H1 (cell line): Measurements from ENCODE around the gene EIF2A. TPM values are rescaled to one million over a fixed set of nuclear protein-coding genes. Genes with fewer than 3 reads are reported as not detected.

ENCODE experiments used
- CTCF ChIA-PET: fragments of 300-600 bp; sonication (Branson Sonifier 250); formaldehyde crosslinking; loops from one replicate; lab custom pipeline; 2021; ENCODE audit not compliant: partially characterized antibody; lab: Charles Lee
- POLR2A ChIA-PET: fragments of 300-600 bp; sonication (Branson Sonifier 250); formaldehyde crosslinking; loops from one replicate; lab custom pipeline; 2021; ENCODE audit warnings: inconsistent platforms; ENCODE audit not compliant: partially characterized antibody; lab: Charles Lee
- DNase-seq, 2 experiments: peaks; one replicate each; pipeline versions ENCODE4 v3.0.0 to v3.0.0-alpha.2; 2010 to 2022; ENCODE audit warnings: low spot score in 2 of 2, low read depth in 1 of 2, mixed read lengths in 1 of 2
- FAIRE-seq: peaks from 2 replicates; lab custom pipeline; 2011; peaks lifted over from hg19 to GRCh38; lab: Jason Lieb, UNC
- H2AFZ ChIP-seq: 2 replicates; pipeline ENCODE4 v1.8.1; 2012; ENCODE audit warnings: low read length, inconsistent platforms
- H2AK5ac ChIP-seq: 2 replicates; pipeline ENCODE4 v1.6.1; 2013; ENCODE audit warnings: low read depth, low read length
- H2BK120ac ChIP-seq: replicated peaks from 2 replicates; pipeline ENCODE3; 2013; ENCODE audit warnings: low read depth, low read length, inconsistent platforms
- H2BK12ac ChIP-seq: 2 replicates; pipeline ENCODE4 v1.6.1; 2013; ENCODE audit warnings: low read depth, low read length
- H2BK15ac ChIP-seq: 2 replicates; pipeline ENCODE4 v1.6.1; 2013; ENCODE audit warnings: low read length
- H2BK20ac ChIP-seq: 2 replicates; pipeline ENCODE4 v1.6.1; 2013; ENCODE audit warnings: low read length
- H2BK5ac ChIP-seq: 2 replicates; pipeline ENCODE4 v1.6.1; 2013; ENCODE audit warnings: low read depth, low read length
- H3K14ac ChIP-seq: 2 replicates; pipeline ENCODE4 v1.6.1; 2013; ENCODE audit warnings: inconsistent platforms; ENCODE audit not compliant: insufficient read length
- H3K18ac ChIP-seq: 2 replicates; pipeline ENCODE4 v1.6.1; 2013; ENCODE audit warnings: low read length; ENCODE audit errors: extremely low read depth
- H3K23ac ChIP-seq: 2 replicates; pipeline ENCODE4 v1.6.1; 2013; ENCODE audit warnings: inconsistent platforms; ENCODE audit not compliant: insufficient read length
- H3K23me2 ChIP-seq: 2 replicates; pipeline ENCODE4 v1.6.1; 2013; ENCODE audit warnings: low read depth, low read length
- H3K27ac ChIP-seq: 2 replicates; pipeline ENCODE4 v1.6.1; 2011; ENCODE audit warnings: low read depth, low read length, inconsistent platforms
- H3K27me3 ChIP-seq, 4 experiments: replicated peaks in 1 of 4; 1 replicate in 1 of 4; 2 replicates in 3 of 4; pipeline versions ENCODE4 v1.6.1 to v1.8.1; 2011 to 2013; ENCODE audit warnings: low read length in 3 of 4, mild to moderate bottlenecking in 3 of 4, inconsistent platforms in 2 of 4, mixed read lengths in 2 of 4, moderate library complexity in 1 of 4; ENCODE audit not compliant: control insufficient read depth in 3 of 4, insufficient read depth in 3 of 4; ENCODE audit errors: extremely low read depth in 1 of 4
- H3K36me3 ChIP-seq, 4 experiments: 2 replicates each; pipeline versions ENCODE4 v1.6.1 to v1.8.1; 2011 to 2013; ENCODE audit warnings: mild to moderate bottlenecking in 4 of 4, low read length in 3 of 4, moderate library complexity in 2 of 4, control low read depth in 1 of 4, inconsistent platforms in 1 of 4; ENCODE audit not compliant: insufficient read depth in 4 of 4, control insufficient read depth in 2 of 4
- H3K4ac ChIP-seq: replicated peaks from 2 replicates; pipeline ENCODE3; 2013; ENCODE audit warnings: low read length, low read depth, mixed read lengths, inconsistent platforms; ENCODE audit not compliant: insufficient read length
- H3K4me1 ChIP-seq, 4 experiments: replicated peaks in 1 of 4; 1 replicate in 1 of 4; 2 replicates in 3 of 4; pipeline versions ENCODE4 v1.6.1 to v1.8.1; 2011 to 2013; ENCODE audit warnings: low read length in 3 of 4, inconsistent platforms in 2 of 4, mixed read lengths in 1 of 4; ENCODE audit not compliant: insufficient read depth in 4 of 4, control insufficient read depth in 3 of 4
- H3K4me2 ChIP-seq, 2 experiments: 2 replicates each; pipeline versions ENCODE4 v1.6.1 to v1.8.1; 2011 to 2013; ENCODE audit warnings: low read depth in 2 of 2, low read length in 2 of 2, control low read depth in 1 of 2, inconsistent platforms in 1 of 2, mild to moderate bottlenecking in 1 of 2; ENCODE audit not compliant: insufficient read depth in 1 of 2
- H3K4me3 ChIP-seq, 4 experiments: fragments of 200-600, 300-600 bp in 1 of 4; sonication (generic), shearing (Covaris generic), sonication (Bioruptor Twin) in 1 of 4; 2 replicates each; pipeline versions ENCODE4 v1.5.1 to v1.8.1; 2011 to 2016; ENCODE audit warnings: low read length in 4 of 4, low read depth in 3 of 4, control low read depth in 2 of 4, inconsistent platforms in 2 of 4, mild to moderate bottlenecking in 2 of 4, mixed read lengths in 1 of 4, moderate library complexity in 1 of 4; ENCODE audit not compliant: insufficient read depth in 2 of 4; ENCODE audit errors: extremely low read depth in 1 of 4
- H3K56ac ChIP-seq: replicated peaks from 2 replicates; pipeline ENCODE3; 2013; ENCODE audit warnings: low read depth, mild to moderate bottlenecking, mixed read lengths, low read length, inconsistent platforms; ENCODE audit not compliant: insufficient read length
- H3K79me1 ChIP-seq: 2 replicates; pipeline ENCODE4 v1.6.1; 2013; ENCODE audit warnings: low read depth, low read length, control low read depth
- H3K79me2 ChIP-seq, 2 experiments: 2 replicates each; pipeline versions ENCODE4 v1.6.1 to v1.8.1; 2012 to 2013; ENCODE audit warnings: low read length in 2 of 2, mild to moderate bottlenecking in 2 of 2, inconsistent platforms in 1 of 2; ENCODE audit not compliant: insufficient read depth in 2 of 2, control insufficient read depth in 1 of 2
- H3K9ac ChIP-seq, 4 experiments: replicated peaks in 1 of 4; 1 replicate in 1 of 4; 2 replicates in 3 of 4; pipeline versions ENCODE4 v1.6.1 to v1.8.1; 2011 to 2013; ENCODE audit warnings: low read depth in 3 of 4, low read length in 3 of 4, control low read depth in 2 of 4, mild to moderate bottlenecking in 2 of 4, moderate library complexity in 2 of 4, inconsistent platforms in 1 of 4; ENCODE audit errors: extremely low read depth in 1 of 4
- H3K9me3 ChIP-seq, 2 experiments: 2 replicates each; pipeline versions ENCODE4 v1.6.1 to v1.8.1; 2012 to 2013; ENCODE audit warnings: mild to moderate bottlenecking in 2 of 2, moderate library complexity in 2 of 2, control low read depth in 1 of 2, inconsistent platforms in 1 of 2, low read depth in 1 of 2, low read length in 1 of 2, mixed read lengths in 1 of 2; ENCODE audit not compliant: insufficient read depth in 2 of 2
- H4K20me1 ChIP-seq, 2 experiments: replicated peaks in 1 of 2; 2 replicates each; pipeline versions ENCODE3 to v1.8.1; 2011 to 2013; ENCODE audit warnings: inconsistent platforms in 2 of 2, low read length in 2 of 2, mild to moderate bottlenecking in 1 of 2; ENCODE audit not compliant: insufficient read depth in 2 of 2, control insufficient read depth in 1 of 2
- H4K5ac ChIP-seq: 2 replicates; pipeline ENCODE4 v1.6.1; 2013; ENCODE audit warnings: low read length, low read depth, mixed read lengths, inconsistent platforms; ENCODE audit not compliant: insufficient read length
- H4K8ac ChIP-seq: 2 replicates; pipeline ENCODE4 v1.8.0; 2013; ENCODE audit warnings: mild to moderate bottlenecking, moderate library complexity, low read length, inconsistent platforms; ENCODE audit not compliant: insufficient read depth; ENCODE audit errors: extremely low read depth
- H4K91ac ChIP-seq: replicated peaks from 2 replicates; pipeline ENCODE3; 2013; ENCODE audit warnings: low read length, mixed read lengths, inconsistent platforms; ENCODE audit not compliant: insufficient read length
- ATF3 ChIP-seq: IDR thresholded peaks from 2 replicates; pipeline ENCODE4 v1.6.1; 2011; ENCODE audit warnings: low read depth, mild to moderate bottlenecking, low read length; ENCODE audit not compliant: insufficient read depth
- E2F6 ChIP-seq: IDR thresholded peaks from 2 replicates; pipeline ENCODE4 v1.6.1; 2012; ENCODE audit warnings: inconsistent platforms
- JUND ChIP-seq: IDR thresholded peaks from 2 replicates; pipeline ENCODE4 v1.6.1; 2011; ENCODE audit warnings: mild to moderate bottlenecking, improper control_type of control experiment, low read length
- KDM4A ChIP-seq: IDR thresholded peaks from one replicate; pipeline ENCODE4 v1.7.1; 2012; ENCODE audit warnings: low read depth, mild to moderate bottlenecking, moderate library complexity, low read length, inconsistent platforms; ENCODE audit not compliant: severe bottlenecking
- MAFK ChIP-seq: IDR thresholded peaks from 2 replicates; pipeline ENCODE4 v1.6.1; 2012; ENCODE audit warnings: low read depth, mild to moderate bottlenecking, improper control_type of control experiment, low read length
- TAF1 ChIP-seq: IDR thresholded peaks from 2 replicates; pipeline ENCODE4 v1.6.1; 2011; ENCODE audit warnings: mild to moderate bottlenecking, low read depth, low read length
- WGBS, 2 experiments: shearing (Covaris generic) in 1 of 2; methylation state at CpG; one replicate each; pipeline versions ENCODE4 v1.1.6 to v1.1.7; 2013 to 2015; ENCODE audit warnings: low lambda C conversion rate in 2 of 2, mixed read lengths in 2 of 2, inconsistent platforms in 1 of 2, low coverage in 1 of 2, missing lambda C conversion rate in 1 of 2; ENCODE audit not compliant: insufficient replicate concordance in 2 of 2, insufficient coverage in 1 of 2, insufficient read length in 1 of 2; ENCODE audit errors: extremely low coverage in 1 of 2, missing lambda C conversion rate in 1 of 2; 5-methylcytosine and 5-hydroxymethylcytosine counted together
- polyA plus RNA-seq, 7 experiments: library from polyadenylated mRNA; depleted of rRNA in 3 of 7; stranded (reverse) in 5 of 7; unstranded in 2 of 7; fragments of >200 nt in 5 of 7; fragments of 200-250 nt in 2 of 7; gene quantifications; 1 replicate in 5 of 7; 2 replicates in 1 of 7; 4 replicates in 1 of 7; pipeline versions ENCODE4 v1.2.1 to v1.2.3, GENCODE V29; 2011 to 2013; ENCODE audit warnings: missing spikeins in 2 of 7, mixed read lengths in 2 of 7
- total RNA-seq: library from RNA; stranded (reverse); fragmentation: NEBNext Ultra II Directional; extraction: Animal tissue kit (Norgen Biotek cat#: 25700); gene quantifications from 2 replicates; pipeline ENCODE4 v1.2.1, GENCODE V29; 2021

The EIF2A gene
- total and polyA plus RNA-seq, 2 of the 8 experiments (the other 6 are each of a cell fraction or from before 2014, with no cell fraction given), result 59.3 to 91.6 TPM

DNA sequence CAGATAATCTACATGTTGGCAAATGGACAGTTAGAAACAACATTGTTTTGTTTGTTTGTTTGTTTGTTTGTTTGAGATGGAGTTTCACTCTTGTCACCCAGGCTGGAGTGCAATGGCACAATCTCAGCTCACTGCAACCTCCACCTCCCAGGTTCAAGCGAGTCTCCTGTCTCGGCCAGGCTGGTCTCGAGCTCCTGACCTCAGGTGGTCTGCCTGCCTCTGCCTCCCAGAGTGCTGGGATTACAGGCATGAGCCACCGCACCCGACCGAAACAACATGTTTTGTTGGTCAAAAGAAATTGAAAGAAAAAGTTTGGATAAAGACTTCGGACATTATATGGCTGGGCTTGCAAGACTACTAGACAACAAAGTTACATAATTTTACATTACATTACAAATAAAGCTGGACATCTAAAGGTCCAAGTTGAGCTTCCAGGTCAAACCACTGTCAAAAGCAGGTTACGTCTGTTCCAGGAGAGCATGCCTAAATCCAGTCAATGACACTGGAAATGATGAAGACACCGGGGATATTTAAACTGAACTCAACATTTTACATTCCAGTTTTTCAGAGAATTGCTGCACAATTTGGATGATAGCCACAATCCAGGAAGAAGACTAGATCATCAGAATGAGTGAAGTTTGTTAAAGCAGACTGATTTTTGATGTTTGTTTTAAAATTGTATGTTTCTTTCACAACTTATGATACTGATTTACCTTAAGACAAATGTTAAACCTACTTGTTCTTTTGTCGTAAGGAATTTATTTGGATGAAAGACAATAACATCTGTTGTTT lies 18.9 kb upstream of the EIF2A start:
- no peak overlapping the region for H2AK5ac ChIP-seq
- ChIA-PET POLR2A (interaction anchor here (1.1 to 1.5 kb wide), 3 partner anchors 11 to 19 kb away, joined by 3 to 4 read pairs (median 4); partner anchors contain the start of genes EIF2A and SERP1), CTCF (interaction anchor here (0.9 to 2.3 kb wide), 9 partner anchors 9 to 560 kb away, joined by 3 to 9 read pairs (median 4); no protein-coding TSS in a partner anchor)
- H3K18ac ChIP-seq, result no peak overlapping the region
- 0 out of 2 replicates have a peak overlapping the region, but pooled peaks have one; percentile 43 for H2BK20ac ChIP-seq
- no peak overlapping the region for H3K9ac ChIP-seq
- no peak overlapping the region; the same call in 1 of the 2 replicates for H2BK5ac ChIP-seq
- H3K4ac ChIP-seq, result no peak overlapping the region
- no peak overlapping the region for H3K23ac ChIP-seq
- H3K79me2 ChIP-seq, result no peaks in the 10 kb centered on the region
- H3K23me2 ChIP-seq, result peaks cover 1% of the 10 kb centered on the region; the same call in 1 of the 2 replicates
- H3K4me3 ChIP-seq, result peak overlapping the region in 1 of 4 experiments; percentile 19; a peak in 1 of 8 replicates
- no peaks in the 10 kb centered on the region for H3K9me3 ChIP-seq
- 67% methylated on average over 10 of the region's 10 CpGs; no CpG with 5 or more reads in 1 of the 2 experiments for WGBS, 2 experiments
- H3K56ac ChIP-seq, result no peak overlapping the region
- no peaks in the 10 kb centered on the region for H3K27me3 ChIP-seq
- no peaks in the 10 kb centered on the region for H3K36me3 ChIP-seq
- peak overlapping the region; percentile 55 for H2BK120ac ChIP-seq
- FAIRE-seq, result peak; percentile 39
- no peak for DNase-seq
- H2BK12ac ChIP-seq, result no peak overlapping the region
- H3K79me1 ChIP-seq, result no peaks in the 10 kb centered on the region
- H4K91ac ChIP-seq, result peak overlapping the region; percentile 42
- no peak overlapping the region for H2BK15ac ChIP-seq
- no peak overlapping the region; the same call in 1 of the 2 replicates for H4K8ac ChIP-seq
- no peaks in the 10 kb centered on the region for H4K20me1 ChIP-seq
- peaks cover 0 to 4% (median 0%) of the 10 kb centered on the region in 4 experiments; a peak in 3 of 7 replicates for H3K4me1 ChIP-seq
- no peak overlapping the region for H2AFZ ChIP-seq
- H4K5ac ChIP-seq, result no peak overlapping the region
- peak overlapping the region; percentile 5 to 21; a peak in 2 of 4 replicates for H3K4me2 ChIP-seq
- no peak overlapping the region for H3K14ac ChIP-seq
- TF ChIP-seq ATF3, result no peak
- TF ChIP-seq MAFK, result no peak
- TF ChIP-seq JUND, result no peak
- TF ChIP-seq TAF1, result no peak
- no peak for TF ChIP-seq E2F6
- TF ChIP-seq KDM4A, result no peak
- TF ChIP-seq, all 59 proteins: peak for 0
- H3K27ac ChIP-seq, result no peak overlapping the region
